WTC11 (cell line): ENCODE results near the gene MLH3. TPM values are rescaled to one million over a fixed set of nuclear protein-coding genes. Genes with fewer than 3 reads are reported as not detected.

ENCODE experiments used
- ATAC-seq: fragments of 200-7000 bp; cut with Tn5 transposase; 2 replicates; pipeline ENCODE4 v1.10.0; 2021; ENCODE audit warnings: mild to moderate bottlenecking, moderate library complexity
- CTCF ChIA-PET: fragments of 300-600 bp; sonication (Branson Sonifier 250); formaldehyde crosslinking; loops from one replicate; lab custom pipeline; 2021; ENCODE audit warnings: antibody characterized with exemption; lab: Charles Lee
- POLR2A ChIA-PET: fragments of 350-600 bp; sonication (Branson Sonifier 250); formaldehyde crosslinking; loops from one replicate; lab custom pipeline; 2021; ENCODE audit warnings: antibody characterized with exemption; lab: Charles Lee
- DNase-seq: peaks from one replicate; pipeline ENCODE4 v3.0.0; 2021; ENCODE audit warnings: low spot score
- H3K27ac Mint-ChIP-seq: 2 replicates; pipeline ENCODE4 v1.8.0; 2021; ENCODE audit warnings: mixed read lengths
- H3K27me3 Mint-ChIP-seq: 2 replicates; pipeline ENCODE4 v1.8.0; 2021; ENCODE audit warnings: low read depth, mild to moderate bottlenecking, moderate library complexity, mixed read lengths
- H3K36me3 Mint-ChIP-seq: 2 replicates; pipeline ENCODE4 v1.8.0; 2021; ENCODE audit warnings: mixed read lengths
- H3K4me1 Mint-ChIP-seq: 2 replicates; pipeline ENCODE4 v1.8.0; 2022; ENCODE audit warnings: mixed read lengths
- H3K4me3 Mint-ChIP-seq: 2 replicates; pipeline ENCODE4 v1.8.0; 2021; ENCODE audit warnings: mild to moderate bottlenecking, moderate library complexity, mixed read lengths
- H3K9me3 Mint-ChIP-seq: 2 replicates; pipeline ENCODE4 v1.8.0; 2021; ENCODE audit warnings: mixed read lengths
- ATF2 ChIP-seq: sonication (generic); formaldehyde crosslinking; IDR thresholded peaks from 2 replicates; pipeline ENCODE4 v1.8.1; 2022; ENCODE audit warnings: low read depth, missing genetic modification reagents, borderline replicate concordance
- CBFB ChIP-seq: sonication (generic); formaldehyde crosslinking; IDR thresholded peaks from 2 replicates; pipeline ENCODE4 v1.8.1; 2022; ENCODE audit warnings: mild to moderate bottlenecking, low read depth, missing genetic modification reagents
- CREM ChIP-seq: sonication (generic); formaldehyde crosslinking; IDR thresholded peaks from 2 replicates; pipeline ENCODE4 v1.8.1; 2022; ENCODE audit warnings: mild to moderate bottlenecking, missing genetic modification reagents, moderate library complexity
- EMX1 ChIP-seq: fragments of 250-450 bp; sonication (Bioruptor Pico); IDR thresholded peaks from 2 replicates; pipeline ENCODE4 v1.8.0; 2021; ENCODE audit warnings: mild to moderate bottlenecking
- ERG ChIP-seq: fragments of 250-450 bp; sonication (Bioruptor Pico); IDR thresholded peaks from 2 replicates; pipeline ENCODE4 v1.8.0; 2021; ENCODE audit warnings: mild to moderate bottlenecking
- FOXP1 ChIP-seq: sonication (generic); formaldehyde crosslinking; IDR thresholded peaks from 2 replicates; pipeline ENCODE4 v1.8.0; 2022; ENCODE audit warnings: missing genetic modification reagents, mild to moderate bottlenecking, moderate library complexity, borderline replicate concordance
- GTF2I ChIP-seq: fragments of 250-450 bp; sonication (Bioruptor Pico); conservative IDR thresholded peaks from 2 replicates; pipeline ENCODE4 v1.4.0; 2021; ENCODE audit warnings: mild to moderate bottlenecking
- MAX ChIP-seq: sonication (generic); formaldehyde crosslinking; IDR thresholded peaks from 2 replicates; pipeline ENCODE4 v1.8.0; 2022; ENCODE audit warnings: mild to moderate bottlenecking, missing genetic modification reagents
- MLX ChIP-seq: sonication (generic); formaldehyde crosslinking; IDR thresholded peaks from 2 replicates; pipeline ENCODE4 v1.8.1; 2023; ENCODE audit warnings: mild to moderate bottlenecking, missing genetic modification reagents, moderate library complexity
- NFE2L1 ChIP-seq: sonication (generic); formaldehyde crosslinking; IDR thresholded peaks from 2 replicates; pipeline ENCODE4 v1.8.1; 2023; ENCODE audit warnings: missing genetic modification reagents
- SOX15 ChIP-seq: fragments of 250-450 bp; sonication (Bioruptor Pico); IDR thresholded peaks from 2 replicates; pipeline ENCODE4 v1.9.0; 2021; ENCODE audit warnings: mild to moderate bottlenecking
- STAT6 ChIP-seq: sonication (generic); formaldehyde crosslinking; conservative IDR thresholded peaks from 2 replicates; pipeline ENCODE4 v1.8.1; 2023; ENCODE audit warnings: mild to moderate bottlenecking, low read depth, missing genetic modification reagents, moderate library complexity
- ZNF138 ChIP-seq: sonication (generic); formaldehyde crosslinking; conservative IDR thresholded peaks from 2 replicates; pipeline ENCODE4 v1.8.1; 2022; ENCODE audit warnings: mild to moderate bottlenecking, moderate library complexity, missing genetic modification reagents
- ZNF232 ChIP-seq: sonication (generic); formaldehyde crosslinking; IDR thresholded peaks from 2 replicates; pipeline ENCODE4 v1.8.0; 2022; ENCODE audit warnings: mild to moderate bottlenecking, missing genetic modification reagents
- ZNF281 ChIP-seq: sonication (generic); formaldehyde crosslinking; IDR thresholded peaks from 2 replicates; pipeline ENCODE4 v1.8.0; 2023; ENCODE audit warnings: mild to moderate bottlenecking, missing genetic modification reagents
- ZNF396 ChIP-seq: fragments of 250-450 bp; sonication (Bioruptor Pico); IDR thresholded peaks from 2 replicates; pipeline ENCODE4 v1.8.0; 2021; ENCODE audit warnings: mild to moderate bottlenecking, moderate library complexity, borderline replicate concordance
- ZNF512 ChIP-seq: sonication (generic); formaldehyde crosslinking; IDR thresholded peaks from 2 replicates; pipeline ENCODE4 v1.8.1; 2022; ENCODE audit warnings: missing genetic modification reagents, borderline replicate concordance
- total RNA-seq: library from RNA; stranded (reverse); gene quantifications from 3 replicates; pipeline ENCODE4 v1.2.3, GENCODE V29; 2021

Gene MLH3
- total RNA-seq, 1 experiment from 2014 or later = 16.7 TPM

- TF ChIP-seq STAT6 (no peak), MLX (CRISPR knock-in tag) (no peak), FOXP1 (CRISPR knock-in tag) (no peak), ZNF281 (CRISPR knock-in tag) (no peak), ZNF396 (no peak), EMX1 (CRISPR knock-in tag) (no peak), CBFB (no peak)
Observed at GRCh38 chr14:74980398-74980730, 70.9 kb downstream of the MLH3 start (continued).

GRCh38 chr14:74979442-74980397 is 71.5 kb downstream of the MLH3 start:
- no peak overlapping the region for H3K27ac Mint-ChIP-seq
- CTCF ChIA-PET = interaction anchor here (0.6 to 5.4 kb wide), 13 partner anchors 9 to 183 kb away, joined by 3 to 53 read pairs (median 4); partner anchors contain the start of genes PGF, RPS6KL1 and ZC2HC1C
- no peaks in the 10 kb centered on the region for H3K36me3 Mint-ChIP-seq
- POLR2A ChIA-PET = interaction anchor here (0.6 to 1.2 kb wide), 2 partner anchors 24 to 50 kb away, joined by 4 read pairs; partner anchors contain the start of gene PGF
- TF ChIP-seq NFE2L1 = no peak
- TF ChIP-seq ZNF232 (CRISPR knock-in tag) = 0 out of 2 replicates have a peak, but pooled peaks have one; percentile 9
- no peak overlapping the region for H3K4me3 Mint-ChIP-seq
- DNase-seq (peak; percentile 54), ATAC-seq (peak; percentile 67)
- H3K9me3 Mint-ChIP-seq = no peaks in the 10 kb centered on the region
- peaks cover 33% of the 10 kb centered on the region for H3K4me1 Mint-ChIP-seq
- no peaks in the 10 kb centered on the region; the same call in 1 of the 2 replicates for H3K27me3 Mint-ChIP-seq

- Mint-ChIP-seq H3K36me3 (no peaks in the 10 kb centered on the region), H3K27me3 (no peaks in the 10 kb centered on the region; the same call in 1 of the 2 replicates), H3K27ac (no peak overlapping the region), H3K4me3 (no peak overlapping the region), H3K9me3 (no peaks in the 10 kb centered on the region), H3K4me1 (peaks cover 33% of the 10 kb centered on the region)
- no peak for ATAC-seq
- ChIA-PET POLR2A (interaction anchor here (0.6 to 1.2 kb wide), 2 partner anchors 24 to 49 kb away, joined by 4 read pairs; partner anchors contain the start of gene PGF), CTCF (interaction anchor here (0.9 to 5.4 kb wide), 6 partner anchors 9 to 110 kb away, joined by 3 to 53 read pairs (median 5); no protein-coding TSS in a partner anchor)
- no peak for DNase-seq
- TF ChIP-seq SOX15 (no peak), GTF2I (CRISPR knock-in tag) (0 out of 2 replicates have a peak, but pooled peaks have one; percentile 53)
Observed at GRCh38 chr14:74979029-74979428, 72.2 kb downstream of the MLH3 start.

GRCh38 chr14:74978416-74978947 is 72.8 kb downstream of the MLH3 start:
- Mint-ChIP-seq H3K4me3 (no peak overlapping the region), H3K4me1 (peaks cover 34% of the 10 kb centered on the region), H3K9me3 (no peaks in the 10 kb centered on the region), H3K27me3 (no peaks in the 10 kb centered on the region; the same call in 1 of the 2 replicates), H3K27ac (no peak overlapping the region), H3K36me3 (no peaks in the 10 kb centered on the region)
- CTCF ChIA-PET = interaction anchor here (0.9 to 5.4 kb wide), 4 partner anchors 30 to 110 kb away, joined by 3 to 53 read pairs (median 6); no protein-coding TSS in a partner anchor
- DNase-seq (no peak), ATAC-seq (no peak)
- POLR2A ChIA-PET = interaction anchor here (0.6 to 1.2 kb wide), 3 partner anchors 23 to 56 kb away, joined by 3 to 4 read pairs (median 4); partner anchors contain the start of genes PGF and RPS6KL1
- TF ChIP-seq ZNF138 (no peak), MAX (CRISPR knock-in tag) (no peak), ZNF512 (CRISPR knock-in tag) (no peak), CREM (no peak), ERG (CRISPR knock-in tag) (no peak), ATF2 (no peak)
